ENCODE results near the gene TERF2IP. TPM values are rescaled to one million over a fixed set of nuclear protein-coding genes. Genes with fewer than 3 reads are reported as not detected.

Gene TERF2IP
- polyA plus RNA-seq, 1 donor: 64.0 TPM

DNA sequence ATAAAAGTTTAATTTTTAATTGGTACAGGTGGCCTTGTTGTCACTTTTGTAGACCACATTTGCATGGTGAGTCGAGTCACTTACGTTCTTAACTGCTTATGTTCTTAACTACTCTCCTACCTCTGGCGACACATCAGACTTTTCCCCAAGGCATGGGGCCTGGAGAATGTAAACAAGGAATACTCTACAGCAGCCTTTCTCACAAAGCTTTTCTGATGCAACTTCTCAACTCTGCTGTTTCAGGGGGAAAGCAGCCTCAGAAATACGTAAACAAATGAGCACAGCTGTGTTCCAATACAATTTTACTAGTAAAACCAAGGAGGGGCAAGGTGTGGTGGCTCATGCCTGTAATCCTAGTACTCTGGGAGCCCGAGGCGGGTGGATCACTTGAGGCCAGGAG, 7.0 kb upstream of the TERF2IP start:
- no peak for DNase-seq

DNA sequence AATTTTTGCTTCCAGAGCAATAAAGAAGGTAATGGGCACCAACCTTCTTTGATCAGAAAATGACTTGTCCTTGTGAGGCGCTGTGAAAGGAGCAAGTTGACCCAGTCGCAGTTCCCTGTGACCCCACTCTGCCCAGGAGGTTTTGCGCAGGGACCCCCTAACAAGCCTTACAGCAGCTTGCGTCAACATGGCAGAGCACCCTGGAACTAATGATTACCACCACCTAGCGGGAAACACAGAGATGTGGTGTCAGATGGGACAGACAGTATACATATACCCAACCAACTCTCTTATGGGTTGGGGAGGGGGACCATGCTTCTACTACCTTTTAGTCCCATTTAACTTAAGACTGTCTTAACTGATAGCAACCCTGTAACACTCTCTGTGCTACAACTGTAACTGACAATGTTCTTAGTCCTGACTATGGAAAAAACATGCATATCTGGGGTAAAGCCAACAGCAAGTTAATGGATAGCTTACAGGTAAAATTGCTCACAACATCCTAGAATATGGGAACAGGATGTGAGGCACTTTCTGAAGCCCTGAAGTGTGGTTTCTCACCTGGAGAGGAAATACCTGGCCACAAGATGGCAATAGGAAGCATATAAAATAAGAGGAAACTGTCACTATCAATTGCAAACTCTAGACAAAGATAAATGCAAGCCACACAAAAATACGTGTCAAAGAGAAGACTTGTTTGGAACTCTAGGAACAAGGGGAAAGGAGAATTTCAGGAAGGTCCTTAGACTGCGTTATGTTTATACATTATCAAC, 3.1 kb upstream of the TERF2IP start:
- no peak for DNase-seq

DNA sequence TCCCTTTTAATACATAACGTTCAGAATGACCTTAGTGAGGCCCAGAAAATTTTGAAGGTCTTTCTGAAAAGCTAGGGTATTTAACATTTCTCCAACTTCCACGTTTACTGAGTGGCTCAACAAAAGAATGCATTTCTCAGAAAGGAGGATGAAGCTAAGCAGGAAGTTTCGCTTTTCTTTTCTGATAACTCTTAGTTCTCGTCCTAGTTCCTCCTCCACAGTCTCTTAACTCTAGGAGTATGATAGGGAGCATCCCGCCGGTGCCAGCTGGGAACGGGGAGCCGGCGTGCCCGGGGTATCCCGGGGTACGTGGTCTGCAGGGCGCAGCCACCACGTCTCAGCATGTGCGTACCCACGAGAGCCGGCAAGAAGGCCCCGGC, 471 bp upstream of the TERF2IP start:
- DNase-seq: no peak

DNA sequence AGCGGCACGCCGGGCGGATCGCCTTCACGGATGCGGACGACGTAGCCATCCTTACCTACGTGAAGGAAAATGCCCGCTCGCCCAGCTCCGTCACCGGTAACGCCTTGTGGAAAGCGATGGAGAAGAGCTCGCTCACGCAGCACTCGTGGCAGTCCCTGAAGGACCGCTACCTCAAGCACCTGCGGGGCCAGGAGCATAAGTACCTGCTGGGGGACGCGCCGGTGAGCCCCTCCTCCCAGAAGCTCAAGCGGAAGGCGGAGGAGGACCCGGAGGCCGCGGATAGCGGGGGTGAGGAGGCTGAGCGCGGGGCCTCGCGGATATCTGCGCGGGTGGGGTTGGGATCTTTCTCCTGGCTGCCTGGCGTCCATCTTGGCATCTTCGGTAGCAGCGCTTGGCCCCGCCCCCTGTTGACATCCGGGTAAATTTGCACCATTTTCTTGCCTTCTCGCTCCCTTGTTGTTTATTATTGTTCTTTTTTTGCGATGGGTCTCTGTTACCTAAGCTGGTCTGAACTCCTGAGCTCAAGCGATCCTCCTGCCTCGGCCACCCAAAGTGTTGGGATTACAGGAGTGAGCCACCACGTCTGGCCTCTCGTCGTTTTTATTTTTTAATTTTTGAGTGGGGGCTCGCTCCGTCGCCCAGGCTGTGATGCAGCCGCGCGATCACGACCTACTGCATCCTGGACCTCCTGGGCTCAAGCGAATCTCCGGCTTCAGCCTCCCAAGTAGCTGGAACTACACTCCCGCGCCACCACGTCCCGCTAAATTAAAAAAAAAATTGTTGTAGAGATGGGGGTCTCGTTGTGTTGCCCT, 898 bp downstream of the TERF2IP start:
- DNase-seq: peak; percentile 89

DNA sequence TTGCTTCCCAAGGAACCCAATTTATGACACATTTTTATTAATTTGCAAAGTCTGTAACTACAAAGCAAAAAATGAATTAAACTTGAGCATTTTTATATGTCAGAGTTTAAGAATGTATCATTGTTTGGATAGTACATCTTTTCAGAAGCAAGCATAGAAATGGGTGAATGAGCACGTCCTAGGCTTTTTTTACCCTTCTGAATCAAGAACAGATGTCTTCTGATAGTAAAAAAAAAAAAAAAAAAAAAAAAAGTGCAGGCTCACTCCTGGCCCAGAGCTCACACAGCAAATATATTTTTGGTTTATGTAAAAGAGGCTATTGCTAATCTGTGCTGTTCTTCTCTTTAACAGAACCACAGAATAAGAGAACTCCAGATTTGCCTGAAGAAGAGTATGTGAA, 6.3 kb downstream of the TERF2IP start:
- DNase-seq: no peak

DNA sequence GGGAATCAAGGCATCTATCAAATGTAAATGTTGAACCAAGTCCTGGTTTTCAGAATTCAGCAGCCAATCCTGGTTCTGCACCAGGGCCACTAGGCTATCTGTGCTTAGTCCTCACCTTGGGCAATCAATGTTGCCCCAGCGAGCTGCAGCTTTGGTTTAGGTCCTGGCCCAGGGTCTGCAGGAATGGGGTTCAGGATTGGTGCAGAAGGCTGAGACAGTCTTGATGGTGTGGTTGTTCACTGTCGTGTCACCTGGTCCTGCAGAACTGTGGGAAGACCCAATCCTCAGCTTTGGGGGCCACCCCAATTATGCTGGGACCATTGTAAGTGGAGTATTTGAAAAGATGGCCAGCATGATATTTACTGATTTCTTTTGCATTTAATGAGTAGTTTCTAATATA, 10.6 kb downstream of the TERF2IP start:
- DNase-seq: no peak

DNA sequence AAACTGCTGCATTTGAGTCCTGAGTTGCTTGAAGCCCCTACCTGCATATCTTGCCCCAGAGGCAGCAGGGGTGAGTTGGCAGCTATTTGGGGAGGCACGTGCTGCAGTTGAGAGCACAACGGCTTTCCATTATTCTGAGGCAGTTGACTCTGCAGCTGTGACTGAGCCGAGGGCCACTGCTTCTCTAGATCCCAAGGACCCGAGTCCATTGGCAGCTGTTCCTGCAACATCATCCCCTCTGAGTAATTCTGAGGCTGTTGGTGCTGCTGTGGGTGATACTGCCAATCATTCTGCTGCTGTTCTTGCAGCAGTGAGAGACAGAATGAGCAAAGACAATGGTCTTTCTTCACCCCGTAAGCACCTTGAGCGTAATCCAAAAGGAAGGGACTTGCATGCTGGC, 12.7 kb downstream of the TERF2IP start:
- DNase-seq: no peak

DNA sequence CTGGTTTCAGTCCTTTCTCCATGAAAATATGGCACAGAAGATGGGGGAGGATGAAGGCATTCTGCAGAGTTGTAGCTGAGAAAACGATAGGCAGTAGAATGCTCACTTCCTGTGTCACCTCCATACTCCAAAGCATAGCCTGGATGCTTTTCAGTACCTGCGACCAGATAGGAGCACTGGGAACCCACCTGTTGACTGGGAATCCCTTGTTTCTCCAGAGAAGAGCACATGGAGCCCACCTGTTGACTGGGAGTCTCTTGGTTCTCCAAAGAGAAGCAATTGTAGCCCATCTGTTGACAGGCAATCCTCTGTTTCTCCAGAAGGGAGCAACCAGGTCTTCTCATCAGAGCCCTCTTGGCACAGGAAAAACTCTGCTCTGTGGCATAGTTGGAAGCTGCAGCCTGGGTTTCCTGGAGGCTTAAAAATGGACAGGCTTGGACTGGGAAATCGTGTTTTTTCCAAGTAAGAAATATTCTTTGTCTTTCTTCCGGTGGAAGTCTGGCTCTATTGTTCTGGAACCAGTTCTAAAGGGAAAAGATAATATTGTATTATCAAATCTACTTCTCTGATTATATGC, 13.2 kb downstream of the TERF2IP start:
- DNase-seq: no peak

DNA sequence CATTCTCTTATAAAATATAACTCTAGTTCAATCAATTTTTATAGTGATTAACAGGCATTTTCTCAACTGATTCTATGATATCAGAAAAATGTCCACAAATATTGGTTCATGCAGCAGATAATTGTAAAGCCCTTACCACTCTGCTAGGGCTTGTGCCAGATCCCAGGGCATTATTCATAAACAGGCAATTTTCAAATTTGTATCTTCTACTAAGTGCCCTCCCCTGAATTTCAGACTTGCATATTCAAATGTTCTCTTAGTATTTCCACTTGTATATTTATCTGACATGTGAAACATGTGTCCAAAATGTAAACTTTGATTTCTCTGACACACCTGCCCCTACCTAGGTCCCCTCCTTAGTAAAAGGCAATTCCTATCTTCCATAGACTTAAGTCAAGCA, 19.9 kb downstream of the TERF2IP start:
- DNase-seq: no peak

DNA sequence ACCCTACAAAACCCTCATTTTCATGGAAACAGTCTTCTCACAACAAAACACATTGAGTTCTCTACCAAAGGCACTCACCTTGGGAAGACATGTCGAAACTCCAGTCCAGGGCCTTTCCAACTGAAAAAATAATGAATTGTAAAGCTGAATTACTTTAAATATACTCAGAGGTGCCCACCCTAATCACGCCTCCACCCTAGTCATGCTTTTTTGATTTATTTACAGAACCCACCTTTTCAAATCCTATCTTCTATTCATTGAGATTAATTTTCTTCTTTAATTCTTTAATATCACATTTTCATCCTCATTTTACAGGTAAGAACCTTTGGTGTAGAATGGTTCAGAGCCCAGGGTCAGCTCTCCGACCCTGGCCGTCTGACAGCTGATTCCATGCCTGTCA, 29.3 kb downstream of the TERF2IP start, which contains the start of gene CPHXL2:
CPHXL2 (minus strand) TSS at position 101 of the 400 bp plus-strand sequence; CDS start at position 91, 10 bp downstream.
- no peak for DNase-seq

DNA sequence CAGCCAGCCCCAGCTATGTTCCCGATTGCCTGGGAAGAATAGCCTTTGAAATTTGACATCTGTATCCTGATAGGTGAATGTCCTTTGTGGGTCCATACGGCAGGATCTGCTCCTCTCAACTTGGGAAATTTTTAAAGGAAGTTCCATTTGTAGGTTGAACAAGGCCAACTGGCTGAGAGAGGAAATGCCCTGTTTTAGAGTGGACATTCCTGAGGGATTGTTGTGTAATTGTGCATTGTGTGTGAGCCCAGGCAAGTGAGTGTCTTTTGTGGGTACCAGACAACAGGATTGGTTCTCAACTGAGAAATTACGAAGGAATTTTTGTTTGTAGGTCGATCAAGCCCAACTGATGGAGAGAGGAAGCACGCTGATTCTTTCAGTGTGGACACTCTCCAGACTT, 31.8 kb downstream of the TERF2IP start:
- DNase-seq: no peak

DNA sequence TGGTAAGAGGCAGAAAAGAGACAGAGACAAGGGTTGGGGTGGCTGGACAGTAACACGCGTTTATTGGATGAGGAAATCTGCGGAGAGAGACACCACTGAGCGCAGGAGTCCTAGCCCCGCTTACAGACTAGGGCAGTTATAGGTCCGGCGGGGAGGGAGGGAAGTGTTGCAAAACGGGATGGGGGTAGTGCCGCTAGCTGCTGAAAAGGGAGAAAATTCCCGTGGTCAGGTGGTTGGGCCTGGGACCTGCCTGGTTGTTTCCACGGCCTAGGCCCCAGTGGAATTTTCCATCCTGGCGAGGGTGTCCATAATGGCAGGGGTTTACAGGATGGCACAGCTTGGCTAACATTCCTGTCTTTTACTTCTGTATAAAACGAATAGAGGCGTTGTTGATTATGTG, 34.7 kb downstream of the TERF2IP start:
- no peak for DNase-seq

DNA sequence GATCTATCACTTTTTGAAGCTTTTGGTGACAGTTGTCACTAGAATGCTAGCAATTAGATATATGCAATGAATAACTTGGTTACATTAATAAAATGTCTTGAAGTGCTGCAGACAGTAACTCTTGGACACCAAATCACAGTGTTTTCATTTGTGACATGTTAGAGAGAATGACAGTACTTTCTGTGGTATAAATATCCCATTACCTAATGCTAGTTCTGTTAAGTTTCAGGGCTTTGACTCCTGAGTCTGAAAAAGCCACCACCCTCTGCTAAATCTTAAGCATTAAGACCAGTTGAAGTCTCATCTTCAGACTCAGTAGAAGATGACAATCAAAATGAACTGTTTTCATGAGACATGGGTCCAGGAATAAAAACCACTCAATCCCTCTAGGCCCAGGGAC, 39.8 kb downstream of the TERF2IP start:
- DNase-seq: no peak

DNA sequence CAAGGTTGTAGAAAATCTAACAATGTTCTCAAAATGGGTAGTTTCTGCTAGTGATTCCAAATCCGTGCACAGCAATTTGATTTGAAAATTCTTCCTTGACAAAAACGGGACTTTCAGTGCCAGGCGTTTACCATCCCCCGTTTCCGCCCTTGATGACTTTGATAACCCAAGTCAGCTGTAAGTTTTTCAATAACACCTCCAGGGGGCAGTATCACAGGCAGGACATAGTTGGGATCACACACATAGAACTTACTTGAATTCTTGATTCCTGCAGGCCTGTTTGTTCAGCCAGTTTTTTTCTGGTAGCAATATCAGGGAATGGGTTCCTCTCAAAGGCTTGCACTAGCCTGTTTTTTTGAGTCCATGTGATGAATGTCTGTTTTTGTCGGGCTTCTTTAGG, 48.1 kb downstream of the TERF2IP start:
- DNase-seq: no peak

DNA sequence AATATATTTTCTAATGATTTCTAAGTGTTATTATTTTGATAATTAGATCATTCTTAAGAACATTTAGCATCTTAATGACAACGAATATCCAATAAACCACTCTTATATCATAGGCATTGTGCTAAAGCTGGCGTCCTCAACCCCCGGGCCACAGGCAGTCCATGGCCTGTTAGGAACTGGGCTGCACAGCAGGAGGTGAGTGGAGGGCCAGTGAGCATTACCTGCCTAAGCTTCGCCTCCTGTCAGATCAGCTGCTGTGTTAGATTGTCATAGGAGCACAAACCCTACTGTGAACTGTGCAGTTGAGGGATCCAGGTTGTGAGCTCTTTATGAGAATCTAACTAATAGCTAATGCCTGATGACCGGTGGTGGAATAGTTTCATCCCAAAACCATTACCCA, 50.0 kb downstream of the TERF2IP start:
- no peak for DNase-seq

DNA sequence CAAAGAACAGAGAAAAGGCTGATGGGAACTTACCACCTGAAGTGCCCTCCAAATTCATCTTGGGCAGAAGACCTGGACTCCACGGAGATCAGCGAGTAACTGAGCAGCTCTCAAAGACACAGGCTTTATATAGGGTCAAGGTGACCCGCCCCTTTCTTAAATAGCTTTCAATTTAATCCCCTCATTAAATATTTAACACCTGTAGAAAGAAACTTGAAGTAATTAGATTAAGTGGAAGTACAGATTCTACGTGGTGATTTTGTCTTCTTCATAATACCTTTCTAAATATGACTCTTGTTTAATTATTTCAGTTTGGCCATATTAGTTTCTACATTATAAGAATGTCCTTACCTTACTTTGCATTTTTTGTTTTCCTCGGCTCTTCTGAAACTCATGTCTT, 53.8 kb downstream of the TERF2IP start, which contains the start of gene DUXB:
DUXB (minus strand) TSS at position 101 of the 400 bp plus-strand sequence; CDS start at position 58, 43 bp downstream.
- DNase-seq: no peak

DNA sequence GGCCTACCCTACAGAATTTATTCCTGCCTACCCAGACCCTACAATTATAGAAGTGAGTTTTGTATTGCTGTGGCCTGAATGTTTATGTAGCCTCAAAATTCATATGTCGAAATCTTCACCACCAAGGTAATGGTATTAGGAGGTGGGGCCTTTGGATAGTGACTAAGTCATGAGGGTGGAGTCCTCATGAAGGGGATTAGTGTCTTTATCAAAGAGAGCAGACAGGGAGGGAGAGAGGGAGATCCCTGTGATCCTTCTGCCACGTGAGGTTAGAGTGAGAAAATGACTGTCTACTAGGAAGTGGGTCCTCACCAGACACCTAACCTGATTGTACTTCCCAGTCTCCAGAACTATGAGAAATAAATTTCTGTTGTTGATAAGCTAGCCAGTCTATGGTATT, 54.7 kb downstream of the TERF2IP start:
- DNase-seq: no peak

DNA sequence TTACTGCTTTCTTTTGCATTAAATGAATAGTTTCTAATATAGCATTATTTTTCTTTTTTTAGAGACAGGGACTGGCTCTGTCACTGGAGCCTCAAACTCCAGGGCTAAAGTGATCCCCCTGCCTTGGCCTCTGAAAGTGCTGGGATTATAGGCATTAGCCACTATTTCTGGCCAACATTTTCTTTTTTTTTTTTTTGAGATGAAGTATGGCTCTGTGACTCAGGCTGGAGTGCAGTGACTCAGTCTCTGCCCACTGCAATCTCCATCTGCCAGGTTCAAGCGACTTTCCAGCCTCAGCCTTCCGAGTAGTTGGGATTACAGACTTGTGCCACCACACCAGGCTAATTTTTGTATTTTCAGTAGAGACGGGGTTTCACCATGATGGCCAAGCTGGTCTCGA, 55.7 kb downstream of the TERF2IP start:
- no peak for DNase-seq

Other genes starting within 250 kb of the TERF2IP start
- 73.0 TPM for gene CFDP1, start 214.3 kb upstream of the TERF2IP start, polyA plus RNA-seq (ENCODE audit: insufficient read length)
- gene TMEM170A, start 183.1 kb upstream of the TERF2IP start, polyA plus RNA-seq (ENCODE audit: insufficient read length): 18.1 TPM
- gene CHST6, start 152.3 kb upstream of the TERF2IP start, polyA plus RNA-seq (ENCODE audit: insufficient read length): 0.77 TPM
- not detected for gene CHST5, start 111.7 kb upstream of the TERF2IP start, polyA plus RNA-seq (ENCODE audit: insufficient read length)
- 7.0 TPM for gene TMEM231, start 91.5 kb upstream of the TERF2IP start, polyA plus RNA-seq (ENCODE audit: insufficient read length)
- 111 TPM for gene GABARAPL2, start 81.4 kb upstream of the TERF2IP start, polyA plus RNA-seq (ENCODE audit: insufficient read length)
- 33.9 TPM for gene ADAT1, start 24.5 kb upstream of the TERF2IP start, polyA plus RNA-seq (ENCODE audit: insufficient read length)
- 116 TPM for gene KARS1, start 108 bp upstream of the TERF2IP start, polyA plus RNA-seq (ENCODE audit: insufficient read length)
- gene CPHXL2, start 29.2 kb downstream of the TERF2IP start, polyA plus RNA-seq (ENCODE audit: insufficient read length): 0.15 TPM
- gene DUXB, start 53.7 kb downstream of the TERF2IP start, polyA plus RNA-seq (ENCODE audit: insufficient read length): not detected
- not detected for gene CPHXL, start 78.7 kb downstream of the TERF2IP start, polyA plus RNA-seq (ENCODE audit: insufficient read length)

All from hindlimb muscle (tissue), 1 donor.